ENCODE data around the gene CYB5R4. TPM values are rescaled to one million over a fixed set of nuclear protein-coding genes. Genes with fewer than 3 reads are reported as not detected.

CYB5R4 gene
- total RNA-seq, 1 experiment from 2014 or later: 24.0 TPM

DNA sequence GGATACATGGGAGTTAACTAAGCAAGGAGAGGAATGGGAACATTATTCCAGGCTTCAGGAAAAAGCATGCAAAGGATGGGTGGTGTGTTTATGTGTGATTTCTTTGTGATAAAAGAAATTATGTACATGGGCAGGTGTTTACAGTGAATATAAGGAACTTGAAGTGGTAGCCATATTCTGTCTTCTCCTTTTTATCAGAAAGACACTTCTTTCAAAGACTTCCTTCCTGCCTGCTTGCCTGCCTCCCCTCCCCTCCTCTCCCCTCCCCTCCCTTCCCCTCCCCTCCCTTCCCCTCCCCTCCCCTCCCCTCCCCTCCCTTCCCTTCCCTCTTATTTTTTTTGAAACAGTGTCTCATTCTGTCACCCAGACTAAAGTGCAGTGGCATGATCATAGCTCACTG, 14.4 kb downstream of the CYB5R4 start:
- no peak for ATAC-seq
- TF ChIP-seq, protein P1, sequence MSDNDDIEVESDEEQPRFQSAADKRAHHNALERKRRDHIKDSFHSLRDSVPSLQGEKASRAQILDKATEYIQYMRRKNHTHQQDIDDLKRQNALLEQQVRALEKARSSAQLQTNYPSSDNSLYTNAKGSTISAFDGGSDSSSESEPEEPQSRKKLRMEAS (IDR thresholded peaks at IDR 0.05): no peak
- TF ChIP-seq CBX3 (IDR thresholded peaks at IDR 0.05; ENCODE audit: low read depth): no peak
- TF ChIP-seq RAD21 (IDR thresholded peaks at IDR 0.05; ENCODE audit: low read depth): no peak
- no peak for TF ChIP-seq TCF7L2 (IDR thresholded peaks at IDR 0.05; ENCODE audit: borderline replicate concordance, extremely low read depth, insufficient read depth, insufficient read length)
- no peak for TF ChIP-seq ATF3 (IDR thresholded peaks at IDR 0.05)
- no peak for TF ChIP-seq EGR1 (IDR thresholded peaks at IDR 0.05; ENCODE audit: low read depth)
- TF ChIP-seq YY1 (IDR thresholded peaks at IDR 0.05; ENCODE audit: extremely low read depth, insufficient replicate concordance, low read depth, low read length): no peak
- no peak for TF ChIP-seq SRF (IDR thresholded peaks at IDR 0.05; ENCODE audit: low read depth)
- Histone ChIP-seq H3K79me2 (ENCODE audit: insufficient read depth, low read length) (peaks cover 6% of the 10 kb centered on the region; the same call in 1 of the 2 replicates), H3K9me3 (ENCODE audit: control insufficient read depth in 1 of 2, insufficient read depth in 1 of 2, low read depth in 1 of 2, low read length in 2 of 2) (no peaks in the 10 kb centered on the region), H3K4me3 (replicated peaks in 1 of 2; ENCODE audit: low read depth in 1 of 2, low read length in 2 of 2) (no peak overlapping the region), H3K27ac (ENCODE audit: low read depth, low read length) (no peak overlapping the region), H3K4me2 (ENCODE audit: low read length) (no peak overlapping the region), H3K27me3 (ENCODE audit: insufficient read depth, low read length) (no peaks in the 10 kb centered on the region), H4K20me1 (ENCODE audit: insufficient read depth) (no peaks in the 10 kb centered on the region), H3K9ac (ENCODE audit: low read length) (no peak overlapping the region), H3K9me2 (ENCODE audit: insufficient read depth) (no peaks in the 10 kb centered on the region), H3K4me1 (ENCODE audit: control insufficient read depth in 1 of 2, insufficient read depth in 2 of 2, low read length in 2 of 2) (peaks cover 0 to under 1% of the 10 kb centered on the region in 2 experiments; a peak in 1 of 4 replicates), H3K36me3 (ENCODE audit: control insufficient read depth in 1 of 2, insufficient read depth in 2 of 2, low read length in 2 of 2) (no peaks in the 10 kb centered on the region), H2AFZ (ENCODE audit: low read depth, low read length, poor library complexity, severe bottlenecking) (no peak overlapping the region)
- ChIA-PET RAD21 (ENCODE audit: low non-redundant PET in 1 of 2, low total read pairs in 2 of 2, uncharacterized antibody in 2 of 2, unreplicated experiment in 2 of 2) (no interaction called here), CTCF (no interaction called here), POLR2A (no interaction called here)
- intact Hi-C loops (cut with micrococcal nuclease): no loop called here
- BruUV-seq (replicated peaks): no TSS peak
- DNase-seq (ENCODE audit: low read depth, low spot score): no peak

DNA sequence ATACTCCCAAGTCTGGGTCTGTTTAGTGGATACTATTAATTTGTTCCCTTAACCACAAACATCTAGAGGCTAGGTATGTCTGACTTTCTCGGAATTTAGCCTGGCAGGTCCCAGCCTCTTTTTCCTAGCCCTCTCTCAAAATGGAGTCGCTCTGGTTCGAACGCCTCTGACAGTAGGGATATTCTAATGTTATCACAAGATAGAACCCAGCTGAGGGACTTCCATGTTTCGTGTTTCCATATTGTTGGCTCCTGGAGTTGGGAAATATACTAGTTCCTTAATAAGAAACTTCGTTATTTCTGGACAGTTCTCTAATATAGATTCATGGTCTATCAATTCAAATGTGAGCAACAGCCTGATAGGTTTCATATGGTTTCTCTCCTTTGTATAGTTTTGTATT, 16.4 kb downstream of the CYB5R4 start:
- intact Hi-C loops (cut with micrococcal nuclease): no loop called here
- DNase-seq (ENCODE audit: low read depth, low spot score) (no peak), ATAC-seq (no peak)
- no peaks in the 10 kb centered on the region for H3K36me3 ChIP-seq (ENCODE audit: control insufficient read depth in 1 of 2, insufficient read depth in 2 of 2, low read length in 2 of 2)
- RAD21 ChIA-PET (ENCODE audit: low non-redundant PET in 1 of 2, low total read pairs in 2 of 2, uncharacterized antibody in 2 of 2, unreplicated experiment in 2 of 2): no interaction called here
- no peaks in the 10 kb centered on the region for H3K4me1 ChIP-seq (ENCODE audit: control insufficient read depth in 1 of 2, insufficient read depth in 2 of 2, low read length in 2 of 2)
- H3K4me3 ChIP-seq (replicated peaks in 1 of 2; ENCODE audit: low read depth in 1 of 2, low read length in 2 of 2): no peak overlapping the region
- peaks cover 14% of the 10 kb centered on the region for H3K79me2 ChIP-seq (ENCODE audit: insufficient read depth, low read length)
- H3K4me2 ChIP-seq (ENCODE audit: low read length): no peak overlapping the region
- H3K9me2 ChIP-seq (ENCODE audit: insufficient read depth): no peaks in the 10 kb centered on the region
- no peaks in the 10 kb centered on the region for H3K27me3 ChIP-seq (ENCODE audit: insufficient read depth, low read length)
- no peak overlapping the region for H2AFZ ChIP-seq (ENCODE audit: low read depth, low read length, poor library complexity, severe bottlenecking)
- POLR2A ChIA-PET: no interaction called here
- no peak for TF ChIP-seq RAD21 (IDR thresholded peaks at IDR 0.05; ENCODE audit: low read depth)
- TF ChIP-seq TCF7L2 (IDR thresholded peaks at IDR 0.05; ENCODE audit: borderline replicate concordance, extremely low read depth, insufficient read depth, insufficient read length): no peak
- TF ChIP-seq CBX3 (IDR thresholded peaks at IDR 0.05; ENCODE audit: low read depth): no peak
- no peak for TF ChIP-seq YY1 (IDR thresholded peaks at IDR 0.05; ENCODE audit: extremely low read depth, insufficient replicate concordance, low read depth, low read length)
- TF ChIP-seq SRF (IDR thresholded peaks at IDR 0.05; ENCODE audit: low read depth): no peak
- TF ChIP-seq CEBPB (IDR thresholded peaks at IDR 0.05; ENCODE audit: low read depth): no peak
- no TSS peak for BruUV-seq (replicated peaks)
- no peak overlapping the region for H3K27ac ChIP-seq (ENCODE audit: low read depth, low read length)
- H3K9me3 ChIP-seq (ENCODE audit: control insufficient read depth in 1 of 2, insufficient read depth in 1 of 2, low read depth in 1 of 2, low read length in 2 of 2): no peaks in the 10 kb centered on the region
- H3K9ac ChIP-seq (ENCODE audit: low read length): no peak overlapping the region
- CTCF ChIA-PET: no interaction called here
- no peaks in the 10 kb centered on the region for H4K20me1 ChIP-seq (ENCODE audit: insufficient read depth)

Data from HCT116 (cell line).